Activated T-helper 1 cell treated with anti-CD3 and anti-CD28 coated beads, Interleukin-2, amount 50 U/mL, for 16 hours (primary cell): ENCODE results near the gene AP1M1.

Experiments used
- DNase-seq, 2 donors: peaks; one replicate each; pipeline ENCODE4 v3.0.0-alpha.2; 2020; ENCODE audit warnings: low read depth in 1 of 2, low spot score in 1 of 2

AP1M1 gene

DNA sequence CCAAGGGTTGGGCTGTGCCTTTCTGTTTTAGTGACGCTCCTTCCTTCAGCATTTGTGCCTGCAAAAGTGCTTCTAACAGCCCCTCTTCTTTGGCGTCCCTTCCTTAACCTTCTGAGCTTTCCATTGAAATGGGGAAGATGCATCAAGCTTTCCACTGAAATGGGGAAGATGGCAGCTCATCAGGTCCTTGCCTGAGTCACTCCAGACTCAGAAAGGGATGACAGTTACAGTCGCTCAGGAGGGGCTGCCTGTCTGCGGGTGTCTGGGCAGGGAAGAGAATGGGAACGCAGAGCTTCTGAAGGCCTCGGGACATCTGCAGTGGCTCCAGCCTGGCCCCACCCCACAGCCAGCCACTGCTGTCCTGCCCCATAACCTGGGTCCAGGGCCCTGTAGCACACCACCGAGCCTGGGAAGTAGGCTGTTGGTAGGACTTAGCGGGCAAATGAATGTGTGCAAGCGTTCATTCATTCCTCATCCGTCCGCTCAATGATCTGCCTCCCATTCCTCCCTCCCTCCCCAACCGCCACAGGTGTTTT lies 9.8 kb downstream of the AP1M1 start:
- DNase-seq, result no peak

DNA sequence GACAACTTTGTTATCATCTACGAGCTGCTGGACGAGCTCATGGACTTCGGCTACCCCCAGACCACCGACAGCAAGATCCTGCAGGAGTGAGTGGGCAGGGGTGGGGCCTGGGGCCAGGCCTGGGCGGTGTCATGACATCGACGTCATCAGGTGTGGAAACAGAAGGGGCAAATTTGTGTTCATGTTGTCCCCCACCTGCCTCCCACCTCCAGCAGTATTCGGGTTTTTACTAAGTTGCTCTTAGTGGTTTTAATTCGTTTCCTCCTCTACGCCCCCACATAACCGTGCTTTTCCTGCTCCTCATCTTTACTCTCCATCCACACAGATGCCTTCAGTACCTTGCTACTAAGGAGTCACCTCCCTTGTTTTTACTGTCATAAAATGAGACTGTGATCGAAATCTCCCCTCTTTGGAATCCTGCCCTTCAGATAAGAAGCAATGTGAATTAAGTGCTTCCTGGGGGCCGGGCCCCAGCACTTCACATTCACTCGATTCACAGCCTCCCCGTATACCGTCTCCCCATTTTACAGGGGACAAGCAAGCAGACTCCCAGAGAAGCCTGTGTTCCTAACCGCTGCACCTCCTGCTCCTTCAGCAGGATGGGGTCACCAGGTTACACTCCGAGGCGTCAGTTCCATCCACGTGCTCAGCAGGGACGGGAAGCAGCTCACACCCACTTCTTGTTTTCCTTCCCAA lies 10.5 kb downstream of the AP1M1 start:
- no peak for DNase-seq

DNA sequence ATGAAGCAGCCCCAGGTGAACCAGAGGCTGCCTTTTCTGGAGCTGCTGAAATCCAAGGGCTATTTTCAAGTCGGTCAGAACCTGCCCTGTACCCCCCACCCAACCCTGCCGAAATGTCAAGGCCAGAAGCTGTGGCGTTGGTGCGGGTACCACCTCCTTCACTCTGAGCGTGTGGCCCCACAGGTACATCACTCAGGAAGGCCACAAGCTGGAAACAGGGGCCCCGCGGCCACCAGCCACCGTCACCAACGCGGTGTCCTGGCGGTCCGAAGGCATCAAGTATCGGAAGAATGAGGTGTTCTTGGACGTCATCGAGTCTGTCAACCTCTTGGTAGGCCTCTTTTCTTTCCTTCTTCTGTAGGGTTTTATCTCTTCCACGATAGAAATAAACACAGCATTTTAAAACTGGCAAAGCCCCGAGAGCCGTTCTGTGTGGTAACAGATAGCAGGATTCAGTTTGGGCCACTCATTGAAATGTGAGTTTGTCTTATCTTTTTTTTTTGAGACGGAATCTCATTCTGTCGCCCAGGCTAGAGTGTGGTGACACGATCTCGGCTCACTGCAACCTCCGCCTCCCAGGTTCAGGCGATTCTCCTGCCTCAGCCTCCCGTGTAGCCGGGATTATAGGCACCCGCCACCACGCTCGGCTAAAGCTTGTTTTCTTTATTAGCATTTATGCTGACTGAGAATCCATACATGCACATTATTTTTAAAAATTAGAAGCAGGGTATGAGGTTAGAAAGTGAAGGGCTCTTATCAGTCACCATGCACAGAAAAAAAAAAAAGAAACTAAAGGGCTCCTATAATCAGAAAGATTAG lies 11.3 kb downstream of the AP1M1 start:
- no peak for DNase-seq

DNA sequence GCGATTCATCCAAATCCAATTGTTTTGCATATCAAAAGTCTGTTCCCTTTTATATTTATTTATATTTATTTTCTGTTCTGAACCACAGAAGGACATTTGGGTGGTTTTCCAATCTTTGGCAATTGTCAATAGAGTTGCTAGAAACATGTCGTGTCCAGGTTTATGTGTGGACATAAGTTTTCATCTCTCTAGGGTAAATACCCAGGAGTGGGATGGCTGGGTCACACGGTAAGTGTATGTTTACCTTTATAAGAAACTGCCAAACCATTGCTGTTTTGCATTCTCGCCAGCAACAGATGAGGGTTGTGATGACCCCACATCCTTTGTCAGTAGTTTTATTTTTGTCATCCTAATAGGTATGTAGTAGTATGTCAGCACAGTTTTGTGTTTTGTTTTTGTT lies 12.5 kb downstream of the AP1M1 start:
- DNase-seq, result no peak

DNA sequence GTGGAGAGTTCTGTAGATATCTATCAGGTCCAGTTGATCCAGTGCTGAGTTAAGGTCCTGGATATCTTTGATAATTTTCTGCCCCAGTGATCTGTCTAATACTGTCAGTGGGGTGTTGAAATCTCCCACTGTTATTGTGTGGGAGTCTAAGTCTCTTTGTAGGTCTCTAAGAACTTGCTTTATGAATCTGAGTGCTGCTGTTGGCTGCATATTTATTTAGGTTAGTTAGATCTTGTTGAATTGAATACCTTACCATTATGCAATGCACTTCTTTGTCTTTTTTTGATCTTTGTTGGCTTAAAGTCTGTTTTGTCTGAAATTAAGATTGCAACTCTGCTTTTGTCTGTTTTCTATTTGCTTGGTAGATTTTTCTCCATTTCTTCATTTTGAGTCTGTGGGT lies 15.4 kb downstream of the AP1M1 start:
- no peak for DNase-seq

DNA sequence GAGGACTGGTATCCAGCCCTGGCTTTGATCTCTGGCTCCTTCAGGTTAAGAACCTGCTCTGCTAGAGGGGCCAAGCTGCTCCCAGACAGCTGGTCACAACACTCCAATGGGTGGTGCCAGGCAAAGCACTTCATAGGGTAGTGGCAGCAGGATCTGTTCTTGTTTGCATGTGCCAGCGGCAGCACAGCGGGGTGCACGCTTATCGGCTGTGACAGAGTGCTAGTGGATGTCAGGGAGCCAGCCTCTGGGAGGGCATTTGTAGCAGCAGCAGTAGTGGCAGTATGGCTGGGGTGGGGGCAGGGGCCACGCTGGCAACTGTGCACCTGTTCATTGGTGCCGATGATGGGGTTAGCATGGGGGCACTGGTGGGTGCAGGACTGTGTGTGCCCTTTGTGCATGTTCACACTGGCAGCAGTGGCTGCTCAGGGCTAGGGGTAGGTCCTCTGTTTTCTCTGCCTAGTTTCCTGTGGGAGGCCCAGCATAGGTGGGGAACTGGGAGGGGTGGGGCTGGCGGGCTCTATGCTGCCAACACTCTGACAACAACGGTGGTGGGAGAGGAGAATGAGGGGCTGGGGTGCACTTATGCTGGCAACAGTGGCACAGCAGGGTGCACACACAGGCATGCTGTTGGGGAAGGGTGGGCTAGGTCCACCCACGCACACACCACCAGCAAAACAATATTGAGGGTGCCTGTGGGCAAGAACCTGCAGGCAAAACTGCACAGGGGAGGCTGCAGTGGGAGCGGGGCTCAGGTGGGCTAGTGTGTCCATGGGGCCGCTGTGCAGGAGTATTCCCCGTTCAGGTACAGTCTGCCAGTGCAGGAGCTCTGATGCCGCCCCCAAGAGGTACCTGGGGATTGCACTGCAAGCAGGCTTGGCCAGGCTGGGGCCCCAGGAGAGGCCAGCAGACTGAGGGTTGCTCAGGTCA lies 19.3 kb downstream of the AP1M1 start:
- DNase-seq, result no peak

DNA sequence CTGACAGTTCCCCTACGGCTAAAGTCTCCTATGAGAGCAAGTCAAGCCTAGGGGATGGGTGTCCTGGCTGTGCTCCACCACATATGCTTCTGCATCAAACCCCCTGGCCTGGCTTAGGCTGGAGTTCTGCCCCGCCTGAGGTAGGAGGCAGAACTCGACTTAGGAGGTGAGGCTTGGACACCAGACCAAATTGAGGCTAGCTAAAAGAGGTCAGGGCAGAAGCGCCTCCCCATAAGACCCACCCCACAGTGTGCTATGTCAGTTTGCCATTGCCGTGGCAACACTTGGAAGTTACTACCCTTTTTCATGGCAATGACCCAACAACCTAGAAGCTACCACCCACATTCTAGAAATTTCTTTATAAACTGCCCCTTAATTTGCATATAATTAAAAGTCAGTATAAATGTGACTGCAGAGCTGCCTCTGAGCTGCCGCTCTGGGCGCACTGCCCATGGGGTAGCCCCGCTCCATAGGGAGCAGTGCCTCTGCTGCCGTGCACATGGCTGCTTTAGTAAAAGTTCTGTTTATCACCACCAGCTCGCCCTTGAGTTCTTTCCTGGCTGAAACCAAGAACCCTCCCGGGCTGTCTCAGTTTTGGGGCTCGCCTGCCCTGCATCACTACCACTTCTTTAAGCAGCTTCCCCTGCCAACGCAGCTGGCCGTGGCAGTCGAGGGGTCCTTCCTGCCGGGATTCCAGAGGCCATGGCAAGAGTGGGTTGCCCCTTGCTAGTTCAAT lies 20.2 kb downstream of the AP1M1 start:
- no peak for DNase-seq

DNA sequence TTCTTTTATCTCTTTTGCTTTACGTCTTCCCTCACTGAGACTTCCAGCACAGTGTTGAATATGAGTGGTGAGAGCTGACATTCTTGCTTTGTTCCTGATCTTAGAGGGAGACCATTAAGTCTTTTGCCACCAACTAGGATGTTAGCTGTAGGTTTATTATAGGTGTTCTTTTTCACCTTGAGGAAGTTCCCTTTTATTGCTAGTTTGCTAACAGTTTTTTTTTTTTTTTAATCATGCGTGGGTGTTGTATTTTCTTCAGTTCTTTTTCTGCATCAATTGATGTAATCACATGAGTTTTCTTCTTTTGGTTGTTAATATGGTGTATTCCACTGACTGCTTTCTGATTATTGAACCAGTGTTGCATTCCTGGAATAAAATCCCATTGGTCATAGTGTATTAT lies 21.1 kb downstream of the AP1M1 start:
- no peak for DNase-seq

DNA sequence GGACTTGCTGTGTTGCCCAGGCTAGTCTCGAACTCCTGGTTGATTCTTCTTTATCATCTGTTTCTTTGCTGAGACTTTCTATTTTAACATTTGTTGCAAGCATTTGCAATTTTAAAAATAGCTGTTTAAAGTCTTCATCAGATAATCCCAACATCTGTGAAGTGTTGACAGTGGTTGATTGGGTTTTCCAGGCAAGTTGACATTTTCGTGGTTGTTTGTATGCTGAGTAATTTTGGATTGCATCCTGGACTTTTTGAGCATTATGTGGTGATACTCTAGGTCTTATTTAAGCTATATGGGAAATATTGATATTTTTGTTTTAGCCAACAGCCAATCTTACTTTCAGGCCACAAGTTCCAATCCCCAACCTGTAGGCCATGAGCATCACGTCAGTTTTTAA lies 25.1 kb downstream of the AP1M1 start:
- DNase-seq, result no peak

DNA sequence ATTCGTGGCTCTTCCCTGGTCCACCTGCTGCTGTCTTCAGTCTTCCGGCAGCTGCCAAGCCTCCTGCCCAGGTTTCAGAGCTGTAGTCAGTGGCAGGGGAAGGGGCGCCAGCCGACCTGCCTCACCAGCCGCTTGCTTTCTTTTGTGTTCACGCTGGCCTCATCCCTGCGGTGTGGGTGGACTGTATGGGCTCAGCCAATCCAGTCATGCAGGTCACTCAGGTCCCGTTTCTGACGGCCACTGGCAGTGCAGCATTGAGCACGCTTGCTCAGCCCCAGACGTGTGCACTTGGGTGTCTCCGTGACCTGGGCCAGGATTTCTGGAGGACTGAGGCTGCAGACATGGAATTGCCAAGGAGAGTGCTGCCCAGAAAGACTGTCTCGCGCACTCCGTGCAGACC lies 26.0 kb downstream of the AP1M1 start:
- no peak for DNase-seq

DNA sequence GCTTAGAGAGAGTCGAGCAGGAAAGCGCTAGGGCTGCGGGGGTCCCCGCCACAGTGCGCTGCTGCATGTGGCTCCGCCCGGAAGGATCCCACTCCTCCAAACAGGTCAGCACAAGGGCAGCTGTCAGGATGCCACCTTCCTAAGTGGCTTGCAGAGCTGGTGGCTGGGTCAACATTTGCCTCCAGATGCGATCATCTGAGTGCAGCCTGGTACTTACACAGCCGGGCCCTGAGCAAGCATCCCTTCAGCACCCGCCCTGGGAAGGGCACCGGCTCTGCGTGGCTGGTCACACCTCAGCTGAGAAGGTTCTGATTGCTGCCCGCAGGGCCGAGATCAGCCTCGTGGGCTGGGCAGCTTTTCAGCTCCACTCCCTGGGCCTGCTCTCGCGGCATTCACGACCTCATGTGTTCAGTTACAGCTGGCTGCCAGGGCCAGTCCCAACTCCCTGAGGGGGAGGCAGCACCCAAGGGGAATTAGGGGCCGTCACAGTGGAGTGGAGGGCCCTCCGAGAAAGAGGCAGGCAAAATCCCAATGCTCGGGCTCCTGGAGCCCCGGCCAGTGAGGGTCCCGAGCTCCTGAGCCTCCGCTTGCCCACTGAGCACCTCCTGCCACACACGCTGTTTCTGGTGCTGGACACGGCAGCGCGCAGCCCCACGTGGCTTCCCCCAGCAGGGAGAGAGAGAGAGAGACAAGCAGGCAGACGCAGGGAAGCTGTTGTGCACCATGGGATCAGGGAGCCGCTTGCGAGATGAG lies 26.8 kb downstream of the AP1M1 start:
- DNase-seq, result no peak

DNA sequence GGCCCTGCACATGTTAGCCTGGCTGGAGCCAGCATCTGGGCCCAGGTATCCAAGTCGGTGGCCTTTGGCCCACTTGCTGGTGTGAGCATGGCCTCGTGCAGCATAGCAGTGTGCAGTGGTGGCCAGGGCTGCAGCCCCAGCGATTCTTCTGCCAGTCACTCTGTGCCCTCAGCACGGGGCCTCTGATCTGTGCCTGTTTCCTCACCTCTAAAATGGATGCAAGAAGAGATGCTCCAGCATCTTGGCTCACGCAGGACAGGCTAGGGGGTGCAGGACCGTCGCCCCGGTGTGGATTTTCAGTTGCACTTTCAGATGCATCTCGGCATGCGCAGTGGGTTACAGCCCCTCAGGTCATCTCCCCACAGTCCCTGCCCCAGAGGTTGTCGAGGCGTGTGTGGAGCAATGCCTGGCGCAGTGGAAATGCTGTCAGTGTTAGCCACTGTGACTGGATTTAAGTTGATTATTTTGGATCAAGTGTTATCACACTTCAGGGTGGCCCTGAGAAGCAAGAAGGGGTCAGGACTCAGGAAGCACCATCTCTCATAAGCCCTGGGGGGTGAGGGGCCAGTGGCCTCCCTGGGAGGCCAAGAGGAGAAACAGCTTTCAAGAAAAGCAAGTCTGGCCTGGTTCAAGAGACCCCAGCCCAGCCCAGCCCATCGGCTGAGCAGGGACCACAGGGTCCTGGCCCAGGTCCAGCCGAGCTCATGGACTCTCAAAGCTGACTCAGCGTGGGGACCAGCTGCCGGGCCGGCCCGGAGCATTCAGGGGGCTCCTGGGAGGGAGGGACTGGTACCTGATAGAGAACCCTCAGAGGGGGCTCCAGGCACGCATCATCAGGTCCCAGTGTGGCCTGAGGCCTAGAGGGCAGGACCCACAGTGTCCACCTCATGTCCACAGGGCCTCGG lies 27.8 kb downstream of the AP1M1 start:
- no peak for DNase-seq

DNA sequence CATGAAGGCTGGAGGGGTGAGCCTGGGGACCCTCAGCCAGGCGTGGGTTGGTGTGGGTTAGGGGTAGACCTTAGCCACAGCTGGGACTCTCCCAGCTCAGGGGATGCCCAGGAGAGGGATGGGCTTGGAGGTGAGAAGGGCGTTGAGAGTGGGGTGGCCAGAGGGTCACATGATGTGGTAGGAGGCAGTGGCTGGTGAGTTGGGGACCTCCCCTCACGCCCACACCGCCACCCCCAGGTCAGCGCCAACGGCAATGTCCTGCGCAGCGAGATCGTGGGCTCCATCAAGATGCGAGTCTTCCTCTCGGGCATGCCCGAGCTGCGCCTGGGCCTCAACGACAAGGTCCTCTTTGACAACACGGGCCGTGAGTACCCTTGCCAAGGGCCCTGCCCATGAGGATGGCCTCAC lies 28.5 kb downstream of the AP1M1 start:
- no peak for DNase-seq

DNA sequence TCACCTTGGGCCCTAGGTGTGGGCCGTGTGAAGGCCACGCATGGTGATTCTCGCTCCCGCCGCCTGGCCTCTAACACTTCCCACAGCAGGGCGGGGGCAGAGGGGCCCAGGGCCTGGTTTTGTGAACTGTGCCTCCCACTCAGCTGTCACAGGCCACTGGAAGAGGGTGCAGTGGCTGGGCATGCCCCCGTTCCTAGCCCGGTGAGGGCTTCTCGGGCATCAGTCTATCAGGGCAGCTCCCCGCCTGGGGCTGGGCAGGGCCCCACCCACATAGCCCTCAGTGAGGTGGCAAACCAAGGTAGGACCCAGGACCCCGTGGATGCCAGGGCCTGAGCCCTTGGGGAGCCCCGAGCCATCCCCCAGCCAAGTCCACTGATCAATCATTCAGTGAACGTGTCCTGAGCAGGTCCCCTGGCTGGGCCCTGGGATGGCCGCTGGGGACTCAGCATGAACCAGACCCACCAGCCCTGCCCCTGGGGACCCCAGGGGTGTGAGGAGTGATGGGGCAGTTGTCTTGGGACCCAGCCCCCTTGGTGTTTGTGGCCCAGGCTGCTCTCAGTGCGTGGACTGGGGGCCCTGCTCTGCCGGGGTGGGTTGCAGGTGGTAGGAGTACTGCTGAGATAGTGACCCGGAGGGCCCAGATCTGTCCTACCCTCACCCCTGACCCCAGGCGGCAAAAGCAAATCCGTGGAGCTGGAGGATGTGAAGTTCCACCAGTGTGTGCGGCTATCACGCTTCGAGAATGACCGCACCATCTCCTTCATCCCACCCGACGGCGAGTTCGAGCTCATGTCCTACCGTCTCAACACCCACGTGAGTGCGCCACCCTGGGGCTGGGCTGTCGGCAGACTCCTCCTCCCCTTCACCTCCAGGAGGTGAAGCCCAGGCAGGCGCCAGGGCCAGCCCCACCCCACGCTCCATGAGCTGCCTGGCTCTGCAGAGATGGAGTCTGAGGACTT lies 29.4 kb downstream of the AP1M1 start:
- DNase-seq, result no peak

DNA sequence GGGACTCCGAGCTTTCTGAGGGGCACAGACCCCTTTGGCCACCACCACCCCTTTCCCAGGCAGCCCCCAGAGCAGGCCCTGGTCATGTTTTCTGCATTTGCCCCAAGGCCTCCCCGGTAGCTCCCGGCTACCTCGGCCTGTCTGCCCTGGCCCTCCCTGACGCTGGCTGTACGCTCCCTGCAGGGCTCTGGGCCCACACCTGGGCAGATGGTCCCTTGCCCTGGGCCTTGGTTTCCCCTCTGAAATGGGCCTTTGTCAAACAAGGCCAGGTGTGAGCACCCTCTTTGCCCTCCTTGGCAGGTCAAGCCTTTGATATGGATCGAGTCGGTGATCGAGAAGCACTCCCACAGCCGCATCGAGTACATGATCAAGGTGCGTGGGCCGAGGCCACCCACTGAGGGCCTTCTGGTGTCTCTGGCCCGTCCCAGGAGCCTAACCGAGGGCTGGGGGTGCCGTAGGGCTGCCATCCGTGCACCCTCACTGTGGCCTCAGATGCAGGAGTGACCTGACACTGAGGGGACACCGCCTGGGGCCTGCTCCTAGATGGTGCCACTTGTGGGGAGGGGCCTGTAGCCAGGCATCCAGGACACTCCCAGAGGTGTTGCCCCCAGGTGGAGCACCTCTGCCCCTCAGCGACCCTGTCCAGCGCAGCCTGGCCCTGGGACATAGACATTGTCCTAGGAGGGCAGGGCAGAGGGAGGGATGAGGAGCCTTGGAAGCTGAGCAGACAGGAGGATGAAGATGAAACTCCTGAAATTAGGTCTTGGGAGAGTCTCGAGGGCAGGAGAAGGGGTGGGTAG lies 30.3 kb downstream of the AP1M1 start:
- DNase-seq, result no peak

DNA sequence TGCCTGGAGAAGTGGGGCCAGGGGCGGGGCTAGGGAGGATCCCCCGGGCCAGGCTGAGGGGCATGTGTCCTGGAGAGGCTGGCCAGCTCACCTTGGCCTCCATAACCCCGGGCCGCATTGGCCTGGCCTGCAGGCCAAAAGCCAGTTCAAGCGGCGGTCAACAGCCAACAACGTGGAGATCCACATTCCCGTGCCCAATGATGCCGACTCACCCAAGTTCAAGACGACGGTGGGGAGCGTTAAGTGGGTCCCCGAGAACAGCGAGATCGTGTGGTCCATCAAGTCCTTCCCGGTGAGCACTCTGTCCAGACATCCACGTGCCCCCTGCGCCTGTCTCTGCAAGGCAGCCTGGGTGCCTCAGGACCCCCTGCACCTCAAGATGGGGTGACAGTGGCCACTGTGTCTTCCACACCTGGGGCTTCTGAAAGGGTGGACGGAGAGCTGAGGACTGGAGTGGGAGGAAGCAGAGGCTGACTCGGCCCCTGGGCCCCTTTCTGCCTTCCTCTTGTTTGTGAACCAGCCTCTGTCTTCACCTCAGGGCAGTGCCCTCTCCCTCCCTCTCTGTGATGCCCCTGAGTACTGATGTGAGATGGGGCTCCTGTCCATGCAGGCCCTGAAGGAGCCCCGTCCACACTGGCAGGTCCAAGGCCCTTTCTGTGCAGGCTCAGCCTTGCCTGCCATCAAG lies 31.1 kb downstream of the AP1M1 start:
- no peak for DNase-seq

DNA sequence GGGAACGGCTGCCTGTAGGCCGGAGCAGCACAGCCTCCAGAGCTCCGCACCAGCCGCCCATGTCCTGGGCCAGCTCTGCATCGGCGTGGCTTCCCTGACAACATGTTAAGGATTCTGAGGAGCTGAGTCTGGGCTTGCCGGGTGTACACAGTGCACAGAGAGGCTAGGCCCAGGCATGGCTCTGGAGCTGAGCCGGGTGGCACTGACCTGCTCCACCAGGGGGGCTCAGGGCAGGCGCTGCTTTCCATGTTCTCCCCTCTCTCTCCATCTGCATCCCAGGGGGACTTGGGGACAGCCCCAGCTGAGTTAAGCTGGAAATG lies 31.6 kb downstream of the AP1M1 start:
- DNase-seq, result no peak
